Bronchial smooth muscle cell (primary cell): ENCODE results near the gene APH1B. TPM values are rescaled to one million over a fixed set of nuclear protein-coding genes. Genes with fewer than 3 reads are reported as not detected.

ENCODE experiments used
- total RNA-seq: library from RNA; depleted of rRNA; stranded (reverse); fragments of >200 nt; gene quantifications from 2 replicates; pipeline ENCODE4 v1.2.1, GENCODE V29; 2014

The APH1B gene
- 12.1 and 19.4 TPM in 2 replicates for total RNA-seq

DNA sequence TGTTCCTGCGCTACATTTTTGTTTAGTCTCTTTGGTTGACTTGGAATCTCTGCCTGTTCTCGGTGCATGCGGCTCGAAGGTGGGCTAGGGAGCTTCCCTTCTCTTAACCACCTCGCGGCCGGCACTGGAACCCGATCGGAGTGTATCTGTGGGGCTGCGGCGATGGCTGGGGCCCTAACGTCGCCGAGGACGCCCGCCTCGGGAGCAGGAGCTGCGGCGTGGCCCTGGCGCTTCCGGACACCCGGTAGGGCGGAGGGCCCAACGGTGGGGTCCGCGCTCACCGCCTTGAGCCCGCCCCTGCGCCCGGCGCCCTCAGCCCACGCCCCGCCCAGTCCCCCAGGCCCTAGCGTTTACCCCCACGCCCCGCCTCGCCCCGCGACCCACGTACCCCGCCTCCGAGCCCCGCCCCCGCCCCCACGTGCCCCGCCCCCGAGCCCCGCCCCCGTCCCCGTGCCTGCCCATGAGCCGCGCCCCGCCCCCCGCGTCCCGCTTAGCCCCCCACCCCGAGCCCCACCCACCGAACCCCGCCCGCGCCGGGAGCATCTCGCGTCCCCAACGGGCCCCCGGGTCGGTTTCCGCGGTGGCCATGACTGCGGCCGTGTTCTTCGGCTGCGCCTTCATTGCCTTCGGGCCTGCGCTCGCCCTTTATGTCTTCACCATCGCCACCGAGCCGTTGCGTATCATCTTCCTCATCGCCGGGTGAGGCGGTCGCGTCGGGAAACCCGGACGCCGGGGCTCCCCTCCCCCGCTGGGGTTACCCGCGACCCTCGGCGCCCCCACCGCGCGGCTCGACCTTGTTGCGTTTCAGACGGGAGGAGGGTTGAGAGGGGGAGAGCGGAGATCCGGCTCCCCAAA lies at the start of gene APH1B:
TSS of gene APH1B (plus strand) at position 568 of the 855 bp plus-strand sequence. CDS start at position 587, 19 bp downstream.

Other genes with a start within 250 kb of the APH1B start
- 337 and 394 TPM in 2 replicates for gene TPM1, start 234.9 kb upstream of the APH1B start, total RNA-seq
- 14.9 and 25.1 TPM in 2 replicates for gene LACTB, start 155.7 kb upstream of the APH1B start, total RNA-seq
- 442 and 656 TPM in 2 replicates for gene RPS27L, start 120.1 kb upstream of the APH1B start, total RNA-seq
- gene RAB8B, start 88.0 kb upstream of the APH1B start, total RNA-seq: 71.6 and 124 TPM in 2 replicates
- gene CA12, start 104.2 kb downstream of the APH1B start, total RNA-seq: 47.5 and 101 TPM in 2 replicates
- 24.4 and 28.1 TPM in 2 replicates for gene USP3, start 227.0 kb downstream of the APH1B start, total RNA-seq